NCI-H2196 (cell line): ENCODE measurements around the gene PTPRC.

Experiments used
- DNase-seq: peaks from one replicate; lab custom pipeline; 2025; ENCODE audit not compliant: unreplicated experiment; lab: John Stamatoyannopoulos, UW

PTPRC gene

GRCh38 chr1:198798923-198799386, 160.1 kb downstream of the PTPRC start:
- DNase-seq = no peak

GRCh38 chr1:198805498-198806151, 166.8 kb downstream of the PTPRC start:
- DNase-seq = no peak

GRCh38 chr1:198806861-198807260, 168.0 kb downstream of the PTPRC start:
- DNase-seq = no peak
